ENCODE measurements around the gene TAP1.

Gene TAP1

GRCh38 chr6:32799740-32800139 is 53.8 kb downstream of the TAP1 start:
- peaks cover 12% of the 10 kb centered on the region for H3K27me3 ChIP-seq (ENCODE audit: control insufficient read depth, insufficient read depth, low read length)
- no peaks in the 10 kb centered on the region for H3K9me3 ChIP-seq (ENCODE audit: control insufficient read depth, insufficient read depth, low read depth, low read length)
- H3K9ac ChIP-seq (ENCODE audit: low read length): no peak overlapping the region
- H3K4me1 ChIP-seq (ENCODE audit: control insufficient read depth, insufficient read depth, low read length): peaks cover 2% of the 10 kb centered on the region; the same call in 1 of the 2 replicates
- no peaks in the 10 kb centered on the region for H3K36me3 ChIP-seq (ENCODE audit: control insufficient read depth, insufficient read depth, low read length)
- H3K4me3 ChIP-seq (ENCODE audit: low read depth, low read length): no peak overlapping the region
- H3K27ac ChIP-seq (ENCODE audit: low read depth, low read length): no peak overlapping the region

DNA sequence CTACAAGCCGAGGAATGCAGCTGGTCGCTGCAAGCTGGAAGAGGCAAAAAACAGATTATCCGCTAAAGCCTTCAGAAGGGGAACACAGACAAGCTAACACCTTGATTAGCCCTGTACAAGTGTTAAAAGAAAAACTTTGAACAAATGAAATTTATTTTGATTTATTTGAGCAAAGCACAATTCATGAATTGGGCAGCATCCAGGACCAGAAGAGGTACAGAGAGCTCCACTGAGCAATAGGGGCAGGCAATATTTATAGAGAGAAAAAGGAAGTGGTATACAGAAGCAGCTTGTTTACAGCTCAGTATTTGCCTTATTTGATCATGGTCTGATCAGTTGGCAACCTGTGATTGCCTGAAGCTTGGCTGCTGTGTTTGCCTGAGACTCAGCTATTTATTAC is 54.3 kb downstream of the TAP1 start:
- Histone ChIP-seq H3K27ac (ENCODE audit: low read depth, low read length) (no peak overlapping the region), H3K36me3 (ENCODE audit: control insufficient read depth, insufficient read depth, low read length) (no peaks in the 10 kb centered on the region), H3K9ac (ENCODE audit: low read length) (no peak overlapping the region), H3K4me3 (ENCODE audit: low read depth, low read length) (no peak overlapping the region), H3K27me3 (ENCODE audit: control insufficient read depth, insufficient read depth, low read length) (peaks cover 12% of the 10 kb centered on the region), H3K9me3 (ENCODE audit: control insufficient read depth, insufficient read depth, low read depth, low read length) (no peaks in the 10 kb centered on the region), H3K4me1 (ENCODE audit: control insufficient read depth, insufficient read depth, low read length) (peaks cover 2% of the 10 kb centered on the region; the same call in 1 of the 2 replicates)

GRCh38 chr6:32796848-32797776 is 56.4 kb downstream of the TAP1 start:
- Histone ChIP-seq H3K27me3 (ENCODE audit: control insufficient read depth, insufficient read depth, low read length) (peaks cover 3% of the 10 kb centered on the region; the same call in 1 of the 2 replicates), H3K9me3 (ENCODE audit: control insufficient read depth, insufficient read depth, low read depth, low read length) (no peaks in the 10 kb centered on the region), H3K36me3 (ENCODE audit: control insufficient read depth, insufficient read depth, low read length) (no peaks in the 10 kb centered on the region), H3K4me3 (ENCODE audit: low read depth, low read length) (peak overlapping the region; percentile 40), H3K27ac (ENCODE audit: low read depth, low read length) (no peak overlapping the region), H3K4me1 (ENCODE audit: control insufficient read depth, insufficient read depth, low read length) (peaks cover 7% of the 10 kb centered on the region; the same call in 1 of the 2 replicates), H3K9ac (ENCODE audit: low read length) (no peak overlapping the region)
